PC-9 (cell line): ENCODE results near the gene CYFIP1. TPM values are rescaled to one million over a fixed set of nuclear protein-coding genes. Genes with fewer than 3 reads are reported as not detected.

ENCODE experiments used
- BruUV-seq: library from RNA; stranded (reverse); fragments of 400-500 nt; replicated peaks from 2 replicates; lab custom pipeline; 2021; lab: Mats Ljungman, UMichigan
- CTCF ChIA-PET: fragments of 300-600 bp; sonication (Branson Sonifier 250); formaldehyde crosslinking; loops from one replicate; lab custom pipeline; 2022; ENCODE audit warnings: antibody characterized with exemption; lab: Charles Lee
- POLR2A ChIA-PET: fragments of 300-600 bp; sonication (Branson Sonifier 250); formaldehyde crosslinking; loops from one replicate; lab custom pipeline; 2022; ENCODE audit warnings: antibody characterized with exemption; ENCODE audit not compliant: unreplicated experiment; lab: Charles Lee
- DNase-seq, 2 experiments: peaks; one replicate each; pipeline versions ENCODE4 v3.0.0 to v3.0.0-alpha.2; 2015 to 2022; ENCODE audit warnings: mixed read lengths in 1 of 2
- H2AFZ ChIP-seq: fragments of 200-600 bp; sonication (generic); 2 replicates; pipeline ENCODE4 v1.8.1; 2017; ENCODE audit warnings: antibody characterized with exemption
- H3F3A ChIP-seq: fragments of 200-600 bp; sonication (generic); 2 replicates; pipeline ENCODE4 v1.8.1; 2017; ENCODE audit warnings: antibody characterized with exemption, mild to moderate bottlenecking, low read depth; ENCODE audit not compliant: insufficient read depth
- H3K27ac ChIP-seq: fragments of 200-600 bp; sonication (generic); 2 replicates; pipeline ENCODE4 v1.6.1; 2016; ENCODE audit warnings: mixed run types
- H3K27me3 ChIP-seq: fragments of 200-600 bp; sonication (generic); 2 replicates; pipeline ENCODE4 v1.6.1; 2016; ENCODE audit warnings: low read depth, mixed run types; ENCODE audit not compliant: insufficient read depth
- H3K36me3 ChIP-seq: fragments of 200-600 bp; sonication (generic); 2 replicates; pipeline ENCODE4 v1.6.1; 2016; ENCODE audit warnings: low read depth, mixed run types
- H3K4me1 ChIP-seq: fragments of 200-600 bp; sonication (generic); replicated peaks from 2 replicates; pipeline ENCODE4 v1.6.1; 2016; ENCODE audit warnings: mixed run types; ENCODE audit not compliant: insufficient read depth
- H3K4me2 ChIP-seq: fragments of 200-600 bp; sonication (generic); 2 replicates; pipeline ENCODE4 v1.6.1; 2017; ENCODE audit warnings: mixed run types
- H3K4me3 ChIP-seq: fragments of 200-600 bp; sonication (generic); 2 replicates; pipeline ENCODE4 v1.6.1; 2016; ENCODE audit warnings: mixed run types
- H3K79me2 ChIP-seq: fragments of 200-600 bp; sonication (generic); 2 replicates; pipeline ENCODE4 v1.6.1; 2017; ENCODE audit warnings: low read depth, mixed run types
- H3K9me2 ChIP-seq: fragments of 200-600 bp; sonication (generic); 2 replicates; pipeline ENCODE4 v1.8.1; 2017; ENCODE audit warnings: mild to moderate bottlenecking; ENCODE audit not compliant: insufficient read depth
- H3K9me3 ChIP-seq: fragments of 200-600 bp; sonication (generic); 2 replicates; pipeline ENCODE4 v1.8.1; 2016; ENCODE audit warnings: low read depth; ENCODE audit not compliant: insufficient read depth
- H4K20me1 ChIP-seq: fragments of 200-600 bp; sonication (generic); 2 replicates; pipeline ENCODE4 v1.8.1; 2017; ENCODE audit not compliant: insufficient read depth
- EZH2 ChIP-seq: fragments of 200-600 bp; sonication (generic); IDR thresholded peaks from 2 replicates; pipeline ENCODE4 v1.8.0; 2017; ENCODE audit warnings: antibody characterized with exemption, low read depth
- intact Hi-C: fragments of 100-400 bp; cut with micrococcal nuclease; formaldehyde crosslinking; loops from one replicate; pipeline ENCODE4 v1.10.0; 2022; ENCODE audit not compliant: unreplicated experiment
- total RNA-seq: library from RNA; stranded (reverse); gene quantifications from 2 replicates; pipeline ENCODE4 v1.2.3, GENCODE V29; 2021
- TF ChIP-seq, protein P1 (sequence below): fragments of 200-600 bp; sonication (generic); conservative IDR thresholded peaks from 2 replicates; pipeline ENCODE4 v1.6.1; 2017; ENCODE audit warnings: mixed run types, antibody characterized with exemption, mild to moderate bottlenecking, moderate library complexity

The CYFIP1 gene
- total RNA-seq, 1 experiment from 2014 or later, result 114 TPM

DNA sequence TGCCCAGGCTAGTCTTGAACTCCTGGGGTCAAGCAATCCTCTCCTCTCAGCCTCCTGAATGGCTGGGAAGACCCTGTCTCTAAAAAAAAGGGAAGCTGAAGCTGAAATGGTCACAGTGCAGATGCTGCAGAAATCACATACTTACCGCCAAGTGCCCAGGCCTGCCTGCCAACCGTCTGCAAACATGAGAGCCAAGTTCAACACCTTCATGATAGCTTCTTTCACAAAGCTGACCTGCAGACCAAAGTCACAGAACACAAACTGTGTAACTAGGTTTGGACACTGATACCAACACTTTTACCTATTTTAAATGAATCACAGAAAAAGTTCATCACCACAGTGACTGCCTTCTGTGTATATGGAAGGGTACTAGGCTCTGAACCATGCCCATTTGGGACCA, 22.8 kb upstream of the CYFIP1 start:
- POLR2A ChIA-PET, result no interaction called here
- TF ChIP-seq EZH2, result no peak
- TF ChIP-seq, protein P1, sequence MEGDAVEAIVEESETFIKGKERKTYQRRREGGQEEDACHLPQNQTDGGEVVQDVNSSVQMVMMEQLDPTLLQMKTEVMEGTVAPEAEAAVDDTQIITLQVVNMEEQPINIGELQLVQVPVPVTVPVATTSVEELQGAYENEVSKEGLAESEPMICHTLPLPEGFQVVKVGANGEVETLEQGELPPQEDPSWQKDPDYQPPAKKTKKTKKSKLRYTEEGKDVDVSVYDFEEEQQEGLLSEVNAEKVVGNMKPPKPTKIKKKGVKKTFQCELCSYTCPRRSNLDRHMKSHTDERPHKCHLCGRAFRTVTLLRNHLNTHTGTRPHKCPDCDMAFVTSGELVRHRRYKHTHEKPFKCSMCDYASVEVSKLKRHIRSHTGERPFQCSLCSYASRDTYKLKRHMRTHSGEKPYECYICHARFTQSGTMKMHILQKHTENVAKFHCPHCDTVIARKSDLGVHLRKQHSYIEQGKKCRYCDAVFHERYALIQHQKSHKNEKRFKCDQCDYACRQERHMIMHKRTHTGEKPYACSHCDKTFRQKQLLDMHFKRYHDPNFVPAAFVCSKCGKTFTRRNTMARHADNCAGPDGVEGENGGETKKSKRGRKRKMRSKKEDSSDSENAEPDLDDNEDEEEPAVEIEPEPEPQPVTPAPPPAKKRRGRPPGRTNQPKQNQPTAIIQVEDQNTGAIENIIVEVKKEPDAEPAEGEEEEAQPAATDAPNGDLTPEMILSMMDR, result no peak
- no peaks in the 10 kb centered on the region for H3K36me3 ChIP-seq

DNA sequence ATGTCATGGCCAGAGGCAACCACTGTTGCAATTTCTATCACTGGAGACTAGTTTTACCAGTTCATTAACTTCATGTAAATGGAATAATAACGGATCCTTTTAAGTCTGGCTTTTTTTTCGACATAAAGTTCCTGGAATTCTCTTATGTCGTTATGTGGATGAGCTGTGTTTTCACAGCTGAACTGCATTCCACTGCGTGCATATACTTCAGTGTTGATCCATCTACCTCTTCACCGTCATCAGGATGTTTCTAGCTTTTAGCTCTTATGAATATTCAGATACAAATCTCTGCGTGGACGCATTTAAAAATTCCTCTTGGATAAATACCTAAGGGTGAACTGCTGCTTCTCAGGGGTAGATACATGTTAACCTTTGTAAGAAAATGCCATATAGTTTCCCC, 15.6 kb upstream of the CYFIP1 start:
- CTCF ChIA-PET, result no interaction called here
- Histone ChIP-seq H3K9me3 (no peaks in the 10 kb centered on the region), H3F3A (0 out of 2 replicates have a peak, but pooled peaks cover 4% of the 10 kb centered on the region), H3K36me3 (peaks cover 4% of the 10 kb centered on the region; the same call in 1 of the 2 replicates), H3K27ac (no peak overlapping the region), H3K27me3 (no peaks in the 10 kb centered on the region), H2AFZ (no peak overlapping the region), H3K4me1 (no peaks in the 10 kb centered on the region), H3K9me2 (no peaks in the 10 kb centered on the region), H3K79me2 (no peaks in the 10 kb centered on the region), H3K4me3 (no peak overlapping the region), H3K4me2 (no peak overlapping the region), H4K20me1 (no peaks in the 10 kb centered on the region)
- TF ChIP-seq EZH2, result no peak
- TF ChIP-seq, protein P1, result no peak
- DNase-seq, result no peak
- intact Hi-C loops, result no loop called here
- POLR2A ChIA-PET, result no interaction called here
- BruUV-seq, result no TSS peak

More for the DNA sequence above, 22.8 kb upstream of the CYFIP1 start:
- no peak overlapping the region for H2AFZ ChIP-seq
- CTCF ChIA-PET, result no interaction called here
- no peak overlapping the region for H3K4me2 ChIP-seq
- H3K9me3 ChIP-seq, result no peaks in the 10 kb centered on the region
- intact Hi-C loops, result no loop called here
- H3F3A ChIP-seq, result no peaks in the 10 kb centered on the region
- DNase-seq, result no peak
- no peaks in the 10 kb centered on the region for H4K20me1 ChIP-seq
- no peaks in the 10 kb centered on the region for H3K4me1 ChIP-seq
- no peaks in the 10 kb centered on the region for H3K9me2 ChIP-seq
- no peaks in the 10 kb centered on the region for H3K79me2 ChIP-seq
- H3K27ac ChIP-seq, result no peak overlapping the region
- no TSS peak for BruUV-seq
- H3K4me3 ChIP-seq, result no peak overlapping the region
- no peaks in the 10 kb centered on the region for H3K27me3 ChIP-seq

DNA sequence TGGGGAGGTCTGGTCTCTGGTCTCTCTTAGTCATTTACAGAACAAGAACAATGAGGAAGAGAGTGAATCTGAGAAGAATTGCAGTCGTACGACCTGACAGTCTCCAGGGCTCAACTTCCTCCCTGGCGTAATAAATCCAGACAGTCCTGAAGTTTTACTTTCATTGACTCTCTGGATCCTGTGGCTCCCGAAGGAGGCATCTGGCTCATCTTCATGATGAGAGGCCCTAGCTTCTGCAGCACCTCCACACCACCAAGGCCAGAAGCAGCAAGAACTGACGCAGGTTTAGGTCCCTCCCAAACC, 11.8 kb upstream of the CYFIP1 start:
- H3K9me3 ChIP-seq, result no peaks in the 10 kb centered on the region
- no peaks in the 10 kb centered on the region for H4K20me1 ChIP-seq
- H3K4me2 ChIP-seq, result no peak overlapping the region
- no peak overlapping the region for H2AFZ ChIP-seq
- DNase-seq, result no peak
- intact Hi-C loops, result no loop called here
- no TSS peak for BruUV-seq
- H3K4me3 ChIP-seq, result no peak overlapping the region
- POLR2A ChIA-PET, result no interaction called here
- no peaks in the 10 kb centered on the region for H3K27me3 ChIP-seq
- TF ChIP-seq, protein P1, result no peak
- no peak for TF ChIP-seq EZH2
- H3K36me3 ChIP-seq, result peaks cover 4% of the 10 kb centered on the region; the same call in 1 of the 2 replicates
- H3K79me2 ChIP-seq, result no peaks in the 10 kb centered on the region
- no peaks in the 10 kb centered on the region for H3K9me2 ChIP-seq
- no peak overlapping the region for H3K27ac ChIP-seq
- CTCF ChIA-PET, result no interaction called here
- no peaks in the 10 kb centered on the region for H3K4me1 ChIP-seq
- 0 out of 2 replicates have a peak, but pooled peaks cover 4% of the 10 kb centered on the region for H3F3A ChIP-seq
